NCI-H2196 (cell line): ENCODE data around the gene SLC29A3.

ENCODE experiments used
- DNase-seq: peaks from one replicate; lab custom pipeline; 2025; ENCODE audit not compliant: unreplicated experiment; lab: John Stamatoyannopoulos, UW

The SLC29A3 gene

GRCh38 chr10:71409516-71410104 is 90.6 kb downstream of the SLC29A3 start:
- DNase-seq = no peak
